GM12878 (cell line): ENCODE results near the gene ERFL. TPM values are rescaled to one million over a fixed set of nuclear protein-coding genes. Genes with fewer than 3 reads are reported as not detected.

ENCODE experiments used
- ATAC-seq: fragments of 200-7000 bp; cut with Tn5 transposase; 3 replicates; pipeline ENCODE4 v1.9.1; 2020; ENCODE audit warnings: mild to moderate bottlenecking, moderate library complexity
- BruUV-seq: library from RNA; stranded (reverse); fragments of 400-500 nt; replicated peaks from 2 replicates; lab custom pipeline; 2021; lab: Mats Ljungman, UMichigan
- CTCF ChIA-PET: fragments of 300-600 bp; sonication (Branson Sonifier 250); formaldehyde crosslinking; extraction: SDS; loops from one replicate; lab custom pipeline; 2021; ENCODE audit warnings: inconsistent platforms; lab: Yijun Ruan, JAX
- POLR2A ChIA-PET: fragments of 350-600 bp; formaldehyde crosslinking; extraction: SDS; loops from one replicate; lab custom pipeline; 2021; ENCODE audit warnings: inconsistent platforms; lab: Charles Lee
- RAD21 ChIA-PET: fragments of 300-600 bp; sonication (Branson Sonifier 250); formaldehyde crosslinking; loops from one replicate; lab custom pipeline; 2023; ENCODE audit warnings: antibody characterized with exemption; ENCODE audit not compliant: unreplicated experiment; lab: Charles Lee
- SMC1A ChIA-PET: fragments of 300-600 bp; sonication (Branson Sonifier 250); formaldehyde crosslinking; loops from one replicate; lab custom pipeline; 2023; ENCODE audit not compliant: unreplicated experiment, uncharacterized antibody; lab: Charles Lee
- DNase-seq: peaks from one replicate; pipeline ENCODE4 v3.0.0-alpha.2; 2011; ENCODE audit warnings: low read depth, low spot score
- FAIRE-seq: peaks from 3 replicates; lab custom pipeline; 2011; peaks lifted over from hg19 to GRCh38; lab: Jason Lieb, UNC
- H2AFZ ChIP-seq: 2 replicates; pipeline ENCODE4 v1.6.0; 2011; ENCODE audit warnings: low read depth, low read length, control low read depth; ENCODE audit not compliant: control insufficient read depth
- H3K27ac ChIP-seq: 2 replicates; pipeline ENCODE4 v1.5.1; 2011; ENCODE audit warnings: control low read depth; ENCODE audit not compliant: control insufficient read depth, insufficient read depth
- H3K27me3 ChIP-seq, 2 experiments: replicated peaks in 1 of 2; 2 replicates each; pipeline versions ENCODE4 v1.6.0 to v1.6.1; 2011; ENCODE audit warnings: low read length in 1 of 2; ENCODE audit not compliant: control insufficient read depth in 2 of 2, insufficient read depth in 2 of 2
- H3K36me3 ChIP-seq, 2 experiments: 2 replicates each; pipeline ENCODE4 v1.5.1; 2011; ENCODE audit warnings: low read length in 1 of 2; ENCODE audit not compliant: control insufficient read depth in 2 of 2, insufficient read depth in 2 of 2
- H3K4me1 ChIP-seq: 2 replicates; pipeline ENCODE4 v1.6.1; 2011; ENCODE audit warnings: mild to moderate bottlenecking, low read length, moderate library complexity, mixed read lengths; ENCODE audit not compliant: control insufficient read depth, insufficient read depth
- H3K4me2 ChIP-seq: 2 replicates; pipeline ENCODE4 v1.6.0; 2011; ENCODE audit warnings: control low read depth; ENCODE audit not compliant: control insufficient read depth, insufficient read depth
- H3K4me3 ChIP-seq: fragments of 200-600 bp; sonication (generic); 2 replicates; pipeline ENCODE4 v1.5.1; 2016
- H3K79me2 ChIP-seq: 2 replicates; pipeline ENCODE4 v1.6.0; 2011; ENCODE audit warnings: low read length; ENCODE audit not compliant: control insufficient read depth, insufficient read depth
- H3K9ac ChIP-seq: 2 replicates; pipeline ENCODE4 v1.8.0; 2011; ENCODE audit warnings: low read length, control low read depth, mixed read lengths; ENCODE audit not compliant: control insufficient read depth, insufficient read depth
- H3K9me3 ChIP-seq: replicated peaks from 3 replicates; pipeline ENCODE4 v1.5.1; 2011; ENCODE audit warnings: mild to moderate bottlenecking, low read length; ENCODE audit not compliant: control insufficient read depth, insufficient read depth
- H4K20me1 ChIP-seq: 2 replicates; pipeline ENCODE4 v1.6.0; 2011; ENCODE audit not compliant: control insufficient read depth, insufficient read depth
- ELK1 ChIP-seq: IDR thresholded peaks from 2 replicates; pipeline ENCODE4 v1.6.1; 2012; ENCODE audit warnings: low read depth, low read length, improper control_type of control experiment
- MLLT1 ChIP-seq: fragments of 450-650 bp; IDR thresholded peaks from 2 replicates; pipeline ENCODE4 v1.6.1; 2016; ENCODE audit warnings: mild to moderate bottlenecking
- POLR2AphosphoS5 ChIP-seq: IDR thresholded peaks from 2 replicates; pipeline ENCODE4 v1.6.1; 2011; ENCODE audit warnings: mild to moderate bottlenecking, low read length, inconsistent platforms
- ZNF384 ChIP-seq: IDR thresholded peaks from 2 replicates; pipeline ENCODE4 v1.6.1; 2012; ENCODE audit warnings: low read depth, mild to moderate bottlenecking, low read length, improper control_type of control experiment, borderline replicate concordance
- WGBS: methylation state at CpG from one replicate; pipeline ENCODE4 v1.1.6; 2016; ENCODE audit warnings: low lambda C conversion rate; ENCODE audit not compliant: insufficient replicate concordance, insufficient coverage; ENCODE audit errors: missing lambda C conversion rate; 5-methylcytosine and 5-hydroxymethylcytosine counted together
- in situ Hi-C: fragments of 300-500 bp; cut with MboI; formaldehyde crosslinking; loops from 9 replicates; pipeline ENCODE4 v1.14.3; 2018; ENCODE audit warnings: mixed read lengths
- intact Hi-C: fragments of 100-400 bp; cut with micrococcal nuclease; formaldehyde crosslinking; loops from one replicate; pipeline ENCODE4 v1.14.2; 2022; ENCODE audit not compliant: unreplicated experiment
- polyA plus RNA-seq, 11 experiments: library from polyadenylated mRNA; depleted of rRNA in 4 of 11; unstranded in 6 of 11; stranded (reverse) in 5 of 11; fragments of >200 nt; fragmentation: Nextera tagmentation in 4 of 11; fragmentation: Illumina TruSeq in 1 of 11; extraction: Ambion mirVana in 4 of 11; extraction: Trizol in 1 of 11; gene quantifications; 1 replicate in 1 of 11; 2 replicates in 10 of 11; pipeline versions ENCODE4 v1.2.1 to v1.2.3, GENCODE V29; 2011 to 2016; ENCODE audit warnings: inconsistent platforms in 2 of 11, missing spikeins in 2 of 11, low read depth in 1 of 11
- total RNA-seq, 4 experiments: library from RNA; depleted of rRNA in 3 of 4; stranded (reverse); fragments of >200 nt in 3 of 4; fragmentation: Illumina TruSeq in 1 of 4; extraction: Trizol in 1 of 4; gene quantifications; 2 replicates each; pipeline versions ENCODE4 v1.2.1 to v1.2.3, GENCODE V29; 2013 to 2021

ERFL gene
- total and polyA plus RNA-seq, 10 of the 15 experiments (the other 5 are each of a cell fraction or from before 2014, with no cell fraction given): 0.04 to 0.10 (median 0.05) TPM; not detected in 7

GRCh38 chr19:41908724-41909464 lies 19.4 kb downstream of the ERFL start:
- no peaks in the 10 kb centered on the region for H3K9me3 ChIP-seq
- intact Hi-C loops: no loop called here
- 81% methylated on average over 11 of the region's 11 CpGs for WGBS
- no peaks in the 10 kb centered on the region for H3K4me1 ChIP-seq
- in situ Hi-C loops: no loop called here
- no peak for FAIRE-seq
- RAD21 ChIA-PET: no interaction called here
- H2AFZ ChIP-seq: no peak overlapping the region
- peaks cover 6% of the 10 kb centered on the region; the same call in 1 of the 2 replicates for H4K20me1 ChIP-seq
- BruUV-seq: no TSS peak
- H3K27ac ChIP-seq: no peak overlapping the region
- H3K4me2 ChIP-seq: no peak overlapping the region
- H3K79me2 ChIP-seq: no peaks in the 10 kb centered on the region
- CTCF ChIA-PET: no interaction called here
- H3K4me3 ChIP-seq: no peak overlapping the region
- peaks cover 11 to 21% of the 10 kb centered on the region in 2 experiments; a peak in 3 of 4 replicates for H3K36me3 ChIP-seq
- TF ChIP-seq ZNF384 (no peak), MLLT1 (no peak), ELK1 (no peak), POLR2AphosphoS5 (peak; percentile 49; the same call in 1 of the 2 replicates)
- TF ChIP-seq, all 136 proteins: peak for 1
- ATAC-seq (no peak), DNase-seq (no peak)
- ChIA-PET SMC1A (interaction anchor here (1.0 kb wide), 1 partner anchor 21 kb away, joined by 3 read pairs; no protein-coding TSS in a partner anchor), POLR2A (no interaction called here)
- Histone ChIP-seq H3K9ac (no peak overlapping the region), H3K27me3 (no peaks in the 10 kb centered on the region; a peak in 2 of 4 replicates)
